ENCODE data around the gene SCRG1.
A peak's percentile ranks its signal among the peaks of the same experiment; 100 is the strongest.

Gene SCRG1

GRCh38 chr4:173345648-173346047, 53.3 kb downstream of the SCRG1 start:
- H3K27me3 ChIP-seq (ENCODE audit: low read depth, low read length): no peaks in the 10 kb centered on the region
- no peak overlapping the region for H2AFZ ChIP-seq (ENCODE audit: low read depth, low read length)
- TF ChIP-seq CTCF (IDR thresholded peaks at IDR 0.05; ENCODE audit: low read depth, low read length): no peak
- H3K9me3 ChIP-seq (ENCODE audit: insufficient read depth, low read length): no peaks in the 10 kb centered on the region
- no peaks in the 10 kb centered on the region for H3K79me2 ChIP-seq (ENCODE audit: low read length)
- H3K4me3 ChIP-seq (ENCODE audit: low read length): peak overlapping the region; percentile 26; the same call in 1 of the 2 replicates
- H3K9ac ChIP-seq (ENCODE audit: low read length): no peak overlapping the region
- H3K4me2 ChIP-seq (ENCODE audit: low read length): peak overlapping the region; percentile 54
- H3K36me3 ChIP-seq (replicated peaks; ENCODE audit: low read depth, low read length): no peaks in the 10 kb centered on the region
- H4K20me1 ChIP-seq (ENCODE audit: insufficient read depth, low read length): no peaks in the 10 kb centered on the region
- H3K27ac ChIP-seq (ENCODE audit: low read length): no peak overlapping the region
- peaks cover 13% of the 10 kb centered on the region for H3K4me1 ChIP-seq (ENCODE audit: low read length)

GRCh38 chr4:173343832-173344397, 55.0 kb downstream of the SCRG1 start:
- H3K4me1 ChIP-seq (ENCODE audit: low read length): peaks cover 13% of the 10 kb centered on the region
- H3K27me3 ChIP-seq (ENCODE audit: low read depth, low read length): no peaks in the 10 kb centered on the region
- H2AFZ ChIP-seq (ENCODE audit: low read depth, low read length): no peak overlapping the region
- H3K9me3 ChIP-seq (ENCODE audit: insufficient read depth, low read length): no peaks in the 10 kb centered on the region
- H4K20me1 ChIP-seq (ENCODE audit: insufficient read depth, low read length): no peaks in the 10 kb centered on the region
- H3K9ac ChIP-seq (ENCODE audit: low read length): no peak overlapping the region
- TF ChIP-seq CTCF (IDR thresholded peaks at IDR 0.05; ENCODE audit: low read depth, low read length) (no peak), EZH2phosphoT487 (IDR thresholded peaks at IDR 0.05; ENCODE audit: low read depth) (no peak)
- H3K4me3 ChIP-seq (ENCODE audit: low read length): no peak overlapping the region
- H3K79me2 ChIP-seq (ENCODE audit: low read length): no peaks in the 10 kb centered on the region
- H3K4me2 ChIP-seq (ENCODE audit: low read length): no peak overlapping the region
- no peaks in the 10 kb centered on the region for H3K36me3 ChIP-seq (replicated peaks; ENCODE audit: low read depth, low read length)
- H3K27ac ChIP-seq (ENCODE audit: low read length): no peak overlapping the region

GRCh38 chr4:173337463-173337862, 61.5 kb downstream of the SCRG1 start:
- Histone ChIP-seq H3K36me3 (replicated peaks; ENCODE audit: low read depth, low read length) (peaks cover 14% of the 10 kb centered on the region), H4K20me1 (ENCODE audit: insufficient read depth, low read length) (peaks cover 3% of the 10 kb centered on the region), H3K27me3 (ENCODE audit: low read depth, low read length) (no peaks in the 10 kb centered on the region), H2AFZ (ENCODE audit: low read depth, low read length) (no peak overlapping the region), H3K4me2 (ENCODE audit: low read length) (no peak overlapping the region), H3K27ac (ENCODE audit: low read length) (no peak overlapping the region), H3K9me3 (ENCODE audit: insufficient read depth, low read length) (no peaks in the 10 kb centered on the region), H3K4me3 (ENCODE audit: low read length) (no peak overlapping the region), H3K4me1 (ENCODE audit: low read length) (peaks cover 16% of the 10 kb centered on the region), H3K9ac (ENCODE audit: low read length) (no peak overlapping the region), H3K79me2 (ENCODE audit: low read length) (peaks cover 34% of the 10 kb centered on the region)
- no peak for TF ChIP-seq EZH2phosphoT487 (IDR thresholded peaks at IDR 0.05; ENCODE audit: low read depth)
- TF ChIP-seq CTCF (IDR thresholded peaks at IDR 0.05; ENCODE audit: low read depth, low read length): no peak

DNA sequence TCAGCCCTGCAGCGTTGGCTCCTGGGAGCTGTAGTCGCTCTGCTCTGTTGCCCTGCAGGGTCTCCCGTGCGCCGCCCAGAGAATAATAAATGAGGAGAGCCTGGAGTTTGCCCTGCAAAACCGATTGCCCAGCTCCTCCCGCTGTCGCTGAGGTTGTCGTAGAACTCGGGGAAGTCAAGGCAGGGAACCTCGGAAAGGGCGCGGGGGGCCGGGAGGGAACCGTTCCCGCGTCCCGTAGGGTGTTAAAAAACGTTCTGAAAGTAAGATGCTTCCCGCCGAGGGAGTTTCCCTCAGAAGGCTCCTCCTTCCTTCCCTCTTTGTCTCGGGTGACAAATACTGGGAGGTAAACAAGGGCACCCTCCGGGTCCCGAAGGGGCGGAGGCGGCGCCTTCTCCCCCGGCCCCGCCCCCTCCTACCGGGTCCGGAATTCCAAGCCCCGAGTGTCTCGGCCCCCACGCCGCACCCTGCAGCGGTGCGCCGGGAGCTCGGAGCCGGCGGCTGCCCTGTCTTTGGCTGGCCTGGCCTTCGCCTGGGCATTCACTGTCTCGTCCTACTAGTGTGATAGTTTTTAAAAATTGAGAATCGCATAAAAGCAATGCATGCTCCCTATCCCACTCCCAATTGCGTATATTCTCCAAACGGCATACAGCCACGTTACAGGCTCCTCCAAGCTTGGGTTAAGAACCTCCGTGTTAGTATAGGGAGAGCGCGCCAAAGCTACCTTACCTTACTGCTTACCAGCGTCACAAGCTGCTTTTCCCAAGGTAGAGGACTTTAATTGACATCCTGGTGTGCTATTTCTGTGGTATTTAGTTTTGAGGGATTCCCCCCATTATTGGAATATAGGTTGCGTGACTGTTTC, 63.8 kb downstream of the SCRG1 start:
- H4K20me1 ChIP-seq (ENCODE audit: insufficient read depth, low read length): peaks cover 15% of the 10 kb centered on the region
- TF ChIP-seq EZH2phosphoT487 (IDR thresholded peaks at IDR 0.05; ENCODE audit: low read depth) (no peak), CTCF (IDR thresholded peaks at IDR 0.05; ENCODE audit: low read depth, low read length) (no peak)
- H3K79me2 ChIP-seq (ENCODE audit: low read length): peaks cover 56% of the 10 kb centered on the region
- peak overlapping the region; percentile 76 for H3K4me2 ChIP-seq (ENCODE audit: low read length)
- peak overlapping the region; percentile 59 for H2AFZ ChIP-seq (ENCODE audit: low read depth, low read length)
- peaks cover 32% of the 10 kb centered on the region for H3K36me3 ChIP-seq (replicated peaks; ENCODE audit: low read depth, low read length)
- no peaks in the 10 kb centered on the region for H3K27me3 ChIP-seq (ENCODE audit: low read depth, low read length)
- H3K27ac ChIP-seq (ENCODE audit: low read length): peak overlapping the region; percentile 87
- peak overlapping the region; percentile 98 for H3K9ac ChIP-seq (ENCODE audit: low read length)
- peaks cover 25% of the 10 kb centered on the region for H3K4me1 ChIP-seq (ENCODE audit: low read length)
- H3K9me3 ChIP-seq (ENCODE audit: insufficient read depth, low read length): no peaks in the 10 kb centered on the region
- H3K4me3 ChIP-seq (ENCODE audit: low read length): peak overlapping the region; percentile 91

All from OCI-LY3 (cell line).